GM10266 (cell line): ENCODE measurements around the gene NOL12.
A peak's percentile ranks its signal among the peaks of the same experiment; 100 is the strongest.
"Not testable (repeated sequence)": the region's sequence is repeated elsewhere in the genome, so short reads cannot be mapped to it uniquely, and the experiment has no call there.

ENCODE experiments used
- DNase-seq: peaks from one replicate; pipeline ENCODE4 v3.0.0; 2012; ENCODE audit errors: extremely low spot score
- TF ChIP-seq, protein P1 (sequence below): IDR thresholded peaks from 2 replicates; pipeline ENCODE4 v1.5.1; 2012; ENCODE audit warnings: mild to moderate bottlenecking, low read depth; ENCODE audit not compliant: control insufficient read depth, insufficient read depth; ENCODE audit errors: missing control alignments

NOL12 gene

DNA sequence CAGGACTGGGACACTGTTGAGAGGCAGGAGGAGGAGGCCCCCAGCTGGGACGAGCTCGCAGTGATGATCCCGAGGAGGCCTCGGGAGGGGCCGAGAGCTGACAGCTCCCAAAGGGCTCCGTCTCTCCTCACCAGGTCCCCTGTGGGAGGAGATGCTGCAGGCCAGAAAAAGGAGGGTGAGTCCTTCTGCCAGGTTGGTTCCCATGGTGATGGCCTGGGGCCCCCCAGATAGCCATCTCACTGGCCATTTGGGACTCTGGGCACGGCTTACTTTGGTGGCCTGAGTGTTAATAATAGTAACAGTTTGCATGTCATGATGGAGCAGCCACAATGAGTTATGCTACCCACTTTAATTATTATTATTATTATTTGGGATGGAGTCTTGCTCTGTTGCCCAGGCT, 29.6 kb downstream of the NOL12 start:
- no peak for DNase-seq

DNA sequence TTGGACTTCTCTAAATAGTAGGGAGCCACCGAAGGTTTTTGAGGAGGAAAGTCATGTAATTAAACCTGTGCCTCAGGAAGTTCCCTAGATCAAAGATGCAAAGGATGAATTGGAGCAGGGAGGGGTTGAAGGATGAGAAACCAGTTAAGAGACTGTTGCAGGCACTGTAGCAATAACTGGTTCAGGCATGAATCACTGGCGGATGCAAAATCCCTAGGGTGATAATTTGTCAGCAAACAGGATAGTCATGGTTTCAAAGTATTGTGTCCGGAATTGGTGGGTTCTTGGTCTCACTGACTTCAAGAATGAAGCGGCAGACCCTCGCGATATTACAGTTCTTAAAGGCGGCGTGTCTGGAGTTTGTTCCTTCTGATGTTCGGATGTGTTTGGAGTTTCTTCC, 30.6 kb downstream of the NOL12 start:
- DNase-seq = no peak
- TF ChIP-seq, protein P1, sequence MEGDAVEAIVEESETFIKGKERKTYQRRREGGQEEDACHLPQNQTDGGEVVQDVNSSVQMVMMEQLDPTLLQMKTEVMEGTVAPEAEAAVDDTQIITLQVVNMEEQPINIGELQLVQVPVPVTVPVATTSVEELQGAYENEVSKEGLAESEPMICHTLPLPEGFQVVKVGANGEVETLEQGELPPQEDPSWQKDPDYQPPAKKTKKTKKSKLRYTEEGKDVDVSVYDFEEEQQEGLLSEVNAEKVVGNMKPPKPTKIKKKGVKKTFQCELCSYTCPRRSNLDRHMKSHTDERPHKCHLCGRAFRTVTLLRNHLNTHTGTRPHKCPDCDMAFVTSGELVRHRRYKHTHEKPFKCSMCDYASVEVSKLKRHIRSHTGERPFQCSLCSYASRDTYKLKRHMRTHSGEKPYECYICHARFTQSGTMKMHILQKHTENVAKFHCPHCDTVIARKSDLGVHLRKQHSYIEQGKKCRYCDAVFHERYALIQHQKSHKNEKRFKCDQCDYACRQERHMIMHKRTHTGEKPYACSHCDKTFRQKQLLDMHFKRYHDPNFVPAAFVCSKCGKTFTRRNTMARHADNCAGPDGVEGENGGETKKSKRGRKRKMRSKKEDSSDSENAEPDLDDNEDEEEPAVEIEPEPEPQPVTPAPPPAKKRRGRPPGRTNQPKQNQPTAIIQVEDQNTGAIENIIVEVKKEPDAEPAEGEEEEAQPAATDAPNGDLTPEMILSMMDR = no peak

More for the DNA sequence above, 29.6 kb downstream of the NOL12 start:
- TF ChIP-seq, protein P1 = no peak

- not testable (repeated sequence) for DNase-seq
Measured at GRCh38 chr22:37717235-37717634, 31.1 kb downstream of the NOL12 start.

DNA sequence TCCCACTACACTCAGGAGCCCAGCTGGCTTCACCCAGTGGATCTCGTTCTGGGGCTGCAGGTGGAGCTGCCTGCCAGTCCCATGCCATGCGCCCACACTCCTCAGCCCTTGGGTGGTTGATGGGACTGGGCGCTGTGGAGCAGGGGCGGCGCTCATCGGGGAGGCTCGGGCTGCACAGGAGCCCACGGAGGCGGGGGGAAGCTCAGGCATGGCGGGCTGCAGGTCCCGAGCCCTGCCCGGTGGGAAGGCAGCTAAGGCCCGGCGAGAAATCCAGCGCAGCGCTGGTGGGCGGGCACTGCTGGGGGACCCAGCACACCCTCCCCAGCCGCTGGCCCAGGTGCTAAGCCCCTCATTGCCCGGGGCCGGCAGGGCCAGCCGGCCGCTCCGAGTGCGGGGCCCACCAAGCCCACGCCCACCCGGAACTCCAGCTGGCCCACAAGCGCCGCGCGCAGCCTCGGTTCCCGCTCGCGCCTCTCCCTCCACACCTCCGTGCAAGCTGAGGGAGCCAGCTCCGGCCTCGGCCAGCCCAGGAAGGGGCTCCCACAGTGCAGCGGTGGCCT, 31.7 kb downstream of the NOL12 start:
- not testable (repeated sequence) for DNase-seq

DNA sequence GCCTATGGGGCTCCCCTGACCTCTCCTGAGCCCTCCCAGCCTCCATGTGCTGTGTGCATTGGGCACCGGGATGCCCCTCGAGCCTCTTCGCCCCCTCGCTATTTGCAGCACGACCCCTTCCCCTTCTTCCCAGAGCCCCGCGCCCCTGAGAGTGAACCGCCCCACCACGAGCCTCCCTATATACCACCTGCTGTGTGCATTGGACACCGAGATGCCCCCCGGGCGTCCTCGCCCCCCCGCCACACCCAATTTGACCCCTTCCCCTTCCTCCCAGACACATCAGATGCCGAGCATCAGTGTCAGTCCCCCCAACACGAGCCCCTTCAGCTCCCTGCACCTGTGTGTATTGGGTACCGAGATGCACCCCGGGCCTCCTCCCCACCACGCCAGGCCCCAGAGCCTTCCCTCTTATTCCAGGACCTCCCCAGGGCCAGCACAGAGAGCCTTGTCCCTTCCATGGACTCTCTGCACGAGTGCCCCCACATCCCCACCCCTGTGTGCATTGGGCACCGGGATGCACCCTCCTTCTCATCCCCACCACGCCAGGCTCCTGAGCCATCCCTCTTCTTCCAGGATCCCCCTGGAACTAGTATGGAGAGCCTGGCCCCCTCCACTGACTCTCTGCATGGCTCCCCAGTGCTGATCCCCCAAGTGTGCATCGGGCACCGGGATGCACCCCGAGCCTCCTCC, 39.6 kb downstream of the NOL12 start:
- no peak for DNase-seq
- TF ChIP-seq, protein P1 = no peak

DNA sequence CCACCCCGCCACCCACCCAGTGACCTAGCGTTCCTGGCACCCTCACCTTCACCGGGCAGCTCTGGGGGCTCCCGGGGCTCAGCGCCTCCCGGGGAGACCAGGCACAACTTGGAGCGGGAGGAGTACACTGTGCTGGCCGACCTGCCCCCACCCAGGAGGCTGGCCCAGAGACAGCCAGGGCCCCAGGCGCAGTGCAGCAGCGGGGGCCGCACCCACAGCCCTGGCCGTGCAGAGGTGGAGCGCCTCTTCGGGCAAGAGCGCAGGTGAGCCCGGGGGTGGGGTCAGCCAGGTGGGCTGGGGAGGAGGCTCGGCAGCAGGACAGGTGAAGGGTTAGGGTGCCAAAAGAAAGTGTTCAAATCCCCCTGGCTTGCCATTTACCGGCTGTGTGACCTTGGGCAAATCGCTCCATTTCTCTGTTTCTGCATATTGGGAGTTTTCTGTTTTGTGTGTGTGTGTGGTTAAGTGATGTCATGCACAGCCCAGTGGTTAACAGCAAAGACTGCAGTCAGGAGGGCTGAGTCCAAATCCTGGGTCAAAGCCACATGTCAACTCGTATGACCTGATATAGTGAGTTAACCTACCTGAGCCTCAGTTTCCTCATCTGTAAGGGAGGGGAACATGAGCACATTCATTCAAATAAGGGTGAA, 40.2 kb downstream of the NOL12 start:
- TF ChIP-seq, protein P1 = no peak
- DNase-seq = peak; percentile 62

- TF ChIP-seq, protein P1 = no peak
- DNase-seq = no peak
Measured at GRCh38 chr22:37728620-37729019, 42.5 kb downstream of the NOL12 start.

- TF ChIP-seq, protein P1 = no peak
- no peak for DNase-seq
Measured at GRCh38 chr22:37731804-37732471, 45.8 kb downstream of the NOL12 start.
